Neural cell (in vitro differentiated cells): ENCODE measurements around the gene DOCK9.

Experiments used
- POLR2AphosphoS5 ChIP-seq: IDR thresholded peaks from 2 replicates; pipeline ENCODE4 v1.6.1; 2012
- TF ChIP-seq, protein P1 (sequence below): fragments of 450-650 bp; IDR thresholded peaks from 2 replicates; pipeline ENCODE4 v1.5.1; 2014; ENCODE audit warnings: antibody characterized with exemption, mild to moderate bottlenecking, moderate library complexity; ENCODE audit not compliant: poor library complexity, severe bottlenecking

DNA sequence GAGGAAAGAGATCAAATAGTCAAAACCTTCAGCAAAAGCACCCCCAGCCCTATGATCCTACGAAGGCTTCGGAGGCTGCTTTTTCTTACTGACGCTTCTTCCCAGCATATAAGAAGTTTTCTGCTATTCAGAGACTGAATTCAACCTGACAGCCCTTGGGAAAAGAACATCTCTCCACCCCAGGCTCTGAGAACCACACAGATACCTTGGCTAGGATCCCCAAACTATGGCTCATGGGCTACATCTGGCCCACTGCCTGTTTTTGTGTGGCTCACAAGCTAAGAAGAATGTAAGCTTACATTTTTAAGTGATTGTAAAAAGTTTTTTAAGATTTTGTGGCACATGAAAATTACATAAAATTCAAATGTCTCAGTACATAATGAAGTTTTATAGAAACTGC lies 228.4 kb downstream of the DOCK9 start:
- no peak for TF ChIP-seq POLR2AphosphoS5
- TF ChIP-seq, protein P1, sequence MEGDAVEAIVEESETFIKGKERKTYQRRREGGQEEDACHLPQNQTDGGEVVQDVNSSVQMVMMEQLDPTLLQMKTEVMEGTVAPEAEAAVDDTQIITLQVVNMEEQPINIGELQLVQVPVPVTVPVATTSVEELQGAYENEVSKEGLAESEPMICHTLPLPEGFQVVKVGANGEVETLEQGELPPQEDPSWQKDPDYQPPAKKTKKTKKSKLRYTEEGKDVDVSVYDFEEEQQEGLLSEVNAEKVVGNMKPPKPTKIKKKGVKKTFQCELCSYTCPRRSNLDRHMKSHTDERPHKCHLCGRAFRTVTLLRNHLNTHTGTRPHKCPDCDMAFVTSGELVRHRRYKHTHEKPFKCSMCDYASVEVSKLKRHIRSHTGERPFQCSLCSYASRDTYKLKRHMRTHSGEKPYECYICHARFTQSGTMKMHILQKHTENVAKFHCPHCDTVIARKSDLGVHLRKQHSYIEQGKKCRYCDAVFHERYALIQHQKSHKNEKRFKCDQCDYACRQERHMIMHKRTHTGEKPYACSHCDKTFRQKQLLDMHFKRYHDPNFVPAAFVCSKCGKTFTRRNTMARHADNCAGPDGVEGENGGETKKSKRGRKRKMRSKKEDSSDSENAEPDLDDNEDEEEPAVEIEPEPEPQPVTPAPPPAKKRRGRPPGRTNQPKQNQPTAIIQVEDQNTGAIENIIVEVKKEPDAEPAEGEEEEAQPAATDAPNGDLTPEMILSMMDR: no peak
